PC-9 (cell line): ENCODE data around the gene ITGAD. TPM values are rescaled to one million over a fixed set of nuclear protein-coding genes. Genes with fewer than 3 reads are reported as not detected.

Experiments used
- Bru-seq: library from RNA; stranded (reverse); fragments of 400-500 nt; gene quantifications from one replicate; lab custom pipeline; 2021; lab: Mats Ljungman, UMichigan
- BruChase-seq, 2 experiments: library from RNA; stranded (reverse); fragments of 400-500 nt; gene quantifications; one replicate each; lab custom pipeline; 2021; lab: Mats Ljungman, UMichigan
- BruUV-seq: library from RNA; stranded (reverse); fragments of 400-500 nt; replicated peaks from 2 replicates; lab custom pipeline; 2021; lab: Mats Ljungman, UMichigan
- CTCF ChIA-PET: fragments of 300-600 bp; sonication (Branson Sonifier 250); formaldehyde crosslinking; loops from one replicate; lab custom pipeline; 2022; ENCODE audit warnings: antibody characterized with exemption; lab: Charles Lee
- POLR2A ChIA-PET: fragments of 300-600 bp; sonication (Branson Sonifier 250); formaldehyde crosslinking; loops from one replicate; lab custom pipeline; 2022; ENCODE audit warnings: antibody characterized with exemption; ENCODE audit not compliant: unreplicated experiment; lab: Charles Lee
- DNase-seq, 2 experiments: peaks; one replicate each; pipeline versions ENCODE4 v3.0.0 to v3.0.0-alpha.2; 2015 to 2022; ENCODE audit warnings: mixed read lengths in 1 of 2
- H2AFZ ChIP-seq: fragments of 200-600 bp; sonication (generic); 2 replicates; pipeline ENCODE4 v1.8.1; 2017; ENCODE audit warnings: antibody characterized with exemption
- H3F3A ChIP-seq: fragments of 200-600 bp; sonication (generic); 2 replicates; pipeline ENCODE4 v1.8.1; 2017; ENCODE audit warnings: antibody characterized with exemption, mild to moderate bottlenecking, low read depth; ENCODE audit not compliant: insufficient read depth
- H3K27ac ChIP-seq: fragments of 200-600 bp; sonication (generic); 2 replicates; pipeline ENCODE4 v1.6.1; 2016; ENCODE audit warnings: mixed run types
- H3K27me3 ChIP-seq: fragments of 200-600 bp; sonication (generic); 2 replicates; pipeline ENCODE4 v1.6.1; 2016; ENCODE audit warnings: low read depth, mixed run types; ENCODE audit not compliant: insufficient read depth
- H3K36me3 ChIP-seq: fragments of 200-600 bp; sonication (generic); 2 replicates; pipeline ENCODE4 v1.6.1; 2016; ENCODE audit warnings: low read depth, mixed run types
- H3K4me1 ChIP-seq: fragments of 200-600 bp; sonication (generic); replicated peaks from 2 replicates; pipeline ENCODE4 v1.6.1; 2016; ENCODE audit warnings: mixed run types; ENCODE audit not compliant: insufficient read depth
- H3K4me2 ChIP-seq: fragments of 200-600 bp; sonication (generic); 2 replicates; pipeline ENCODE4 v1.6.1; 2017; ENCODE audit warnings: mixed run types
- H3K4me3 ChIP-seq: fragments of 200-600 bp; sonication (generic); 2 replicates; pipeline ENCODE4 v1.6.1; 2016; ENCODE audit warnings: mixed run types
- H3K79me2 ChIP-seq: fragments of 200-600 bp; sonication (generic); 2 replicates; pipeline ENCODE4 v1.6.1; 2017; ENCODE audit warnings: low read depth, mixed run types
- H3K9me2 ChIP-seq: fragments of 200-600 bp; sonication (generic); 2 replicates; pipeline ENCODE4 v1.8.1; 2017; ENCODE audit warnings: mild to moderate bottlenecking; ENCODE audit not compliant: insufficient read depth
- H3K9me3 ChIP-seq: fragments of 200-600 bp; sonication (generic); 2 replicates; pipeline ENCODE4 v1.8.1; 2016; ENCODE audit warnings: low read depth; ENCODE audit not compliant: insufficient read depth
- H4K20me1 ChIP-seq: fragments of 200-600 bp; sonication (generic); 2 replicates; pipeline ENCODE4 v1.8.1; 2017; ENCODE audit not compliant: insufficient read depth
- CTCF ChIP-seq: fragments of 200-600 bp; sonication (generic); conservative IDR thresholded peaks from 2 replicates; pipeline ENCODE4 v1.6.1; 2017; ENCODE audit warnings: mixed run types, antibody characterized with exemption, mild to moderate bottlenecking, moderate library complexity
- EZH2 ChIP-seq: fragments of 200-600 bp; sonication (generic); IDR thresholded peaks from 2 replicates; pipeline ENCODE4 v1.8.0; 2017; ENCODE audit warnings: antibody characterized with exemption, low read depth
- intact Hi-C: fragments of 100-400 bp; cut with micrococcal nuclease; formaldehyde crosslinking; loops from one replicate; pipeline ENCODE4 v1.10.0; 2022; ENCODE audit not compliant: unreplicated experiment
- long read RNA-seq: library from polyadenylated mRNA; stranded (forward); transcript quantifications from one replicate; pipeline ENCODE4 v2.0.0, GENCODE V29; 2022
- total RNA-seq: library from RNA; stranded (reverse); gene quantifications from 2 replicates; pipeline ENCODE4 v1.2.3, GENCODE V29; 2021

The ITGAD gene
- not detected in 2 replicates for total RNA-seq
- Bru-seq, nascent RNA, result percentile 10 among the genes with signal in this experiment
- percentile 14 among the genes with signal in this experiment for BruChase-seq, experiment 1, labeled RNA remaining after a 2-hour chase
- BruChase-seq, experiment 2, labeled RNA remaining after a 6-hour chase, result percentile 12 among the genes with signal in this experiment
- long read RNA-seq, partial matches to known transcripts, result 0 of 2 reads
- long read RNA-seq, other reads (novel, unspliced or antisense), result 2 of 2 reads

DNA sequence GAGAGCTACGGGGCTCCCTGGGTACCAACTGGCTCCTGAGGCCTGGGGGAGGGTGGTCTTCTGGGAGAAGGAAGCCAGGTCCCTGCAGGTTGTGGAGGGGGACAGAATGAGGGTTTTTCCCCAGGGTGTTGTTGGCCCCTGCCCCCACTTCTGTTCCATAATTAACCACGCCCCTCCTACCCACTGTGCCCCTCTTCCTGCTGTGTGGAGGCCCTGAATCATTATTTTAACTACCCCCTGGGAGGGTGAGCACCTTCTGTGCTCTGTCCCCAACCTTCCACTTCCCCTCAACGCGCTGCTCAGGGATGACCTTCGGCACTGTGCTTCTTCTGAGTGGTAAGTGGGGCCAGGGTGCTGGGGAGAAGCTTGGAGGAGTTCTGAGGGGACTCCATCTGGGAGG is at the start of gene ITGAD:
ITGAD (plus strand) TSS at position 280 of the 400 bp plus-strand sequence; CDS start at position 306, 26 bp downstream.
- H3K27me3 ChIP-seq, result no peaks in the 10 kb centered on the region
- H2AFZ ChIP-seq, result no peak within 1 kb of the TSS
- no peaks in the 10 kb centered on the region for H3K9me2 ChIP-seq
- no peaks in the 10 kb centered on the region for H4K20me1 ChIP-seq
- no peaks in the 10 kb centered on the region for H3K36me3 ChIP-seq
- no peaks in the 10 kb centered on the region for H3K79me2 ChIP-seq
- CTCF ChIA-PET, result interaction anchor here (0.6 kb wide), 1 partner anchor 326 kb away, joined by 3 read pairs; no protein-coding TSS in a partner anchor
- 0 out of 2 replicates have a peak, but pooled peaks cover 5% of the 10 kb centered on the region for H3F3A ChIP-seq
- H3K9me3 ChIP-seq, result no peaks in the 10 kb centered on the region
- no peak within 1 kb of the TSS for H3K27ac ChIP-seq
- POLR2A ChIA-PET, result no interaction called here
- no peak for DNase-seq
- TF ChIP-seq CTCF, result no peak
- no peak for TF ChIP-seq EZH2
- no peak within 1 kb of the TSS for H3K4me2 ChIP-seq
- no TSS peak for BruUV-seq
- H3K4me3 ChIP-seq, result no peak within 1 kb of the TSS
- intact Hi-C loops, result no loop called here
- H3K4me1 ChIP-seq, result no peaks in the 10 kb centered on the region

- H4K20me1 ChIP-seq, result no peaks in the 10 kb centered on the region
- intact Hi-C loops, result no loop called here
- no peak for TF ChIP-seq EZH2
- TF ChIP-seq CTCF, result no peak
- H3K4me1 ChIP-seq, result no peaks in the 10 kb centered on the region
- H3K79me2 ChIP-seq, result no peaks in the 10 kb centered on the region
- H3K9me2 ChIP-seq, result no peaks in the 10 kb centered on the region
- no peak overlapping the region for H3K4me3 ChIP-seq
- no peaks in the 10 kb centered on the region for H3F3A ChIP-seq
- ChIA-PET POLR2A (interaction anchor here (0.7 kb wide), 1 partner anchor 98 kb away, joined by 4 read pairs; the partner anchor contains the start of gene ZNF843), CTCF (no interaction called here)
- DNase-seq, result no peak
- no peaks in the 10 kb centered on the region for H3K36me3 ChIP-seq
- H3K27me3 ChIP-seq, result peaks cover 44% of the 10 kb centered on the region
- no peak overlapping the region for H3K4me2 ChIP-seq
- no peak overlapping the region for H3K27ac ChIP-seq
- no peak overlapping the region for H2AFZ ChIP-seq
- 0 out of 2 replicates have a peak, but pooled peaks cover 5% of the 10 kb centered on the region for H3K9me3 ChIP-seq
- BruUV-seq, result no TSS peak
Measured at GRCh38 chr16:31344712-31345111, 48.4 kb upstream of the ITGAD start.

DNA sequence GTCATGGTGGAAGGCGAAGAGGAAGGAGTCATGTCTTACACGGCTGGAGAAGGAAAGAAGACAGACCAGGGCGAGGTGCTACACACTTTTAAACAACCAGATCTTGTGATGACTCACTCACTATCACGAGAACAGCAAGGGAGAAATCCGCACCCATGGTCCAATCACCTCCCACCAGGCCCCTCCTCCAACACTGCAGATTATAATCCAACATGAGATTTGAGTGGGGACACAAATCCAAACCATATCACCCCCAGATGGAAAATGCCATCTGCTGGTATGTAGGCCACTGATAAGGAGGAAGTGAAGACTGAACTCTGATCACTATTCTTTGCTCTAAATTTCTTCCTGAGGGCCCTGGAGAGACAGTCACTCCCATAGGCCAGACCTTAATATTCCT is 45.7 kb upstream of the ITGAD start:
- ChIA-PET CTCF (no interaction called here), POLR2A (interaction anchor here (0.6 kb wide), 1 partner anchor 25 kb away, joined by 7 read pairs; no protein-coding TSS in a partner anchor)
- Histone ChIP-seq H3K4me1 (no peaks in the 10 kb centered on the region), H3K4me2 (no peak overlapping the region), H3K27ac (no peak overlapping the region), H3K36me3 (no peaks in the 10 kb centered on the region), H3K27me3 (peaks cover 51% of the 10 kb centered on the region), H4K20me1 (no peaks in the 10 kb centered on the region), H3K9me2 (no peaks in the 10 kb centered on the region), H3K4me3 (no peak overlapping the region), H2AFZ (no peak overlapping the region), H3K9me3 (0 out of 2 replicates have a peak, but pooled peaks cover 5% of the 10 kb centered on the region), H3K79me2 (no peaks in the 10 kb centered on the region), H3F3A (no peaks in the 10 kb centered on the region)
- intact Hi-C loops, result no loop called here
- no peak for DNase-seq
- TF ChIP-seq EZH2 (no peak), CTCF (no peak)
- no TSS peak for BruUV-seq
